ENCODE data around the gene ZBTB20.

The ZBTB20 gene

GRCh38 chr3:114452937-114453336 lies 694.2 kb downstream of the ZBTB20 start:
- H3K27me3 ChIP-seq (ENCODE audit: control insufficient read depth, low read length): no peaks in the 10 kb centered on the region
- H3K4me1 ChIP-seq (ENCODE audit: control insufficient read depth, low read length): peaks cover 83% of the 10 kb centered on the region
- TF ChIP-seq CTCF (IDR thresholded peaks at IDR 0.05; ENCODE audit: low read depth, low read length, poor library complexity, severe bottlenecking): no peak
- TF ChIP-seq EZH2phosphoT487 (IDR thresholded peaks at IDR 0.05; ENCODE audit: borderline replicate concordance, low read length): no peak
- peaks cover 57% of the 10 kb centered on the region for H3K79me2 ChIP-seq (ENCODE audit: control insufficient read depth, low read length)
- H3K27ac ChIP-seq (ENCODE audit: low read depth, low read length): peak overlapping the region; percentile 93
- peaks cover 62% of the 10 kb centered on the region for H3F3A ChIP-seq (ENCODE audit: control insufficient read depth, insufficient read depth)
- peak overlapping the region; percentile 86 for H3K4me2 ChIP-seq (ENCODE audit: low read length)
- H3K9me3 ChIP-seq (ENCODE audit: control insufficient read depth, insufficient read depth, low read length): no peaks in the 10 kb centered on the region
- H3K36me3 ChIP-seq (ENCODE audit: control insufficient read depth, low read length): no peaks in the 10 kb centered on the region; the same call in 1 of the 2 replicates
- peak overlapping the region; percentile 86 for H3K4me3 ChIP-seq (ENCODE audit: low read length)
- H3K9me2 ChIP-seq (replicated peaks; ENCODE audit: control insufficient read depth, low read length): no peaks in the 10 kb centered on the region
- no peaks in the 10 kb centered on the region for H4K20me1 ChIP-seq (ENCODE audit: control insufficient read depth, insufficient read depth, low read depth, low read length)

GRCh38 chr3:114452256-114452655 lies 694.8 kb downstream of the ZBTB20 start:
- TF ChIP-seq CTCF (IDR thresholded peaks at IDR 0.05; ENCODE audit: low read depth, low read length, poor library complexity, severe bottlenecking) (no peak), EZH2phosphoT487 (IDR thresholded peaks at IDR 0.05; ENCODE audit: borderline replicate concordance, low read length) (no peak)
- Histone ChIP-seq H4K20me1 (ENCODE audit: control insufficient read depth, insufficient read depth, low read depth, low read length) (no peaks in the 10 kb centered on the region), H3K27me3 (ENCODE audit: control insufficient read depth, low read length) (no peaks in the 10 kb centered on the region), H3K27ac (ENCODE audit: low read depth, low read length) (peak overlapping the region; percentile 93), H3K4me2 (ENCODE audit: low read length) (peak overlapping the region; percentile 86), H3K9me2 (replicated peaks; ENCODE audit: control insufficient read depth, low read length) (no peaks in the 10 kb centered on the region), H3F3A (ENCODE audit: control insufficient read depth, insufficient read depth) (peaks cover 62% of the 10 kb centered on the region), H3K4me3 (ENCODE audit: low read length) (peak overlapping the region; percentile 86), H3K79me2 (ENCODE audit: control insufficient read depth, low read length) (peaks cover 59% of the 10 kb centered on the region), H3K9me3 (ENCODE audit: control insufficient read depth, insufficient read depth, low read length) (no peaks in the 10 kb centered on the region), H3K4me1 (ENCODE audit: control insufficient read depth, low read length) (peaks cover 83% of the 10 kb centered on the region), H3K36me3 (ENCODE audit: control insufficient read depth, low read length) (no peaks in the 10 kb centered on the region; the same call in 1 of the 2 replicates)

- peak overlapping the region; percentile 86 for H3K4me2 ChIP-seq (ENCODE audit: low read length)
- H3K4me1 ChIP-seq (ENCODE audit: control insufficient read depth, low read length): peaks cover 83% of the 10 kb centered on the region
- H3K79me2 ChIP-seq (ENCODE audit: control insufficient read depth, low read length): peaks cover 66% of the 10 kb centered on the region
- peak overlapping the region; percentile 93 for H3K27ac ChIP-seq (ENCODE audit: low read depth, low read length)
- peak overlapping the region; percentile 86 for H3K4me3 ChIP-seq (ENCODE audit: low read length)
- H3K27me3 ChIP-seq (ENCODE audit: control insufficient read depth, low read length): no peaks in the 10 kb centered on the region
- H3K9me3 ChIP-seq (ENCODE audit: control insufficient read depth, insufficient read depth, low read length): no peaks in the 10 kb centered on the region
- TF ChIP-seq EZH2phosphoT487 (IDR thresholded peaks at IDR 0.05; ENCODE audit: borderline replicate concordance, low read length) (no peak), CTCF (IDR thresholded peaks at IDR 0.05; ENCODE audit: low read depth, low read length, poor library complexity, severe bottlenecking) (no peak)
- 0 out of 2 replicates have a peak, but pooled peaks cover under 1% of the 10 kb centered on the region for H3K36me3 ChIP-seq (ENCODE audit: control insufficient read depth, low read length)
- no peaks in the 10 kb centered on the region for H4K20me1 ChIP-seq (ENCODE audit: control insufficient read depth, insufficient read depth, low read depth, low read length)
- H3F3A ChIP-seq (ENCODE audit: control insufficient read depth, insufficient read depth): peaks cover 57% of the 10 kb centered on the region
- H3K9me2 ChIP-seq (replicated peaks; ENCODE audit: control insufficient read depth, low read length): no peaks in the 10 kb centered on the region
These were observed 695.5 kb downstream of the ZBTB20 start for GRCh38 chr3:114451561-114452018.
